Measurements from ENCODE around the gene CHI3L2.

CHI3L2 gene

DNA sequence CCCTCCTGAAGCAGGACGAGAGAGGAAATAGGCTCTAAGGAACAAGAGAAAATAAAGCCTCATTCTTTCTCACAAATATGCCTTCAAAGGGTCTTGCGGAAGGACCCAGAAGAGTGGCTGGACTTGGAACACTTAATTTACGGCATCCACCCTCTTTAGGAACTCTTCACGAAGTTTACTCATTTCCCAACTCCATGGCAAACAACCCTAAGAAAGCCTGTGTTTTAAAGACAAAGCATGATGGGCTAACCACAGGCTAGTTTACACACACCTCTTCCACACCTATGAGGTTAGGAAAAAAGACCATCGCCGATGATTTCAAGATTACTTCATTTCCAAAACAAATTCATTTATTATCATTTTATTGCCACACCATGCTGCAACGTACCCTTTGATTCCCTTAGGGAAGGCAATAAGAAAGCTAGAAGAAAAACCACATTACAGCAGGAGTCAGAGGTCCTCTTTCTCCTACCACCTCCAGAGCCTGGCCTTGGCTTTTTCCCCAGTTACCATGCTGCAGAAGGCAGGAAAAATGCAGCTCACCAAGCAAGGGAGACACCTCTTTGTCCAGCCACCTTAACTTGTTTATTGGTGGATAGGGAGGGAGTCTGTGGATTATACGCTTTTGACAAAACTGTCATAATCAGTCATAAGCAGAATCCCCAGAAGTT is 29.6 kb downstream of the CHI3L2 start:
- FAIRE-seq = no peak

DNA sequence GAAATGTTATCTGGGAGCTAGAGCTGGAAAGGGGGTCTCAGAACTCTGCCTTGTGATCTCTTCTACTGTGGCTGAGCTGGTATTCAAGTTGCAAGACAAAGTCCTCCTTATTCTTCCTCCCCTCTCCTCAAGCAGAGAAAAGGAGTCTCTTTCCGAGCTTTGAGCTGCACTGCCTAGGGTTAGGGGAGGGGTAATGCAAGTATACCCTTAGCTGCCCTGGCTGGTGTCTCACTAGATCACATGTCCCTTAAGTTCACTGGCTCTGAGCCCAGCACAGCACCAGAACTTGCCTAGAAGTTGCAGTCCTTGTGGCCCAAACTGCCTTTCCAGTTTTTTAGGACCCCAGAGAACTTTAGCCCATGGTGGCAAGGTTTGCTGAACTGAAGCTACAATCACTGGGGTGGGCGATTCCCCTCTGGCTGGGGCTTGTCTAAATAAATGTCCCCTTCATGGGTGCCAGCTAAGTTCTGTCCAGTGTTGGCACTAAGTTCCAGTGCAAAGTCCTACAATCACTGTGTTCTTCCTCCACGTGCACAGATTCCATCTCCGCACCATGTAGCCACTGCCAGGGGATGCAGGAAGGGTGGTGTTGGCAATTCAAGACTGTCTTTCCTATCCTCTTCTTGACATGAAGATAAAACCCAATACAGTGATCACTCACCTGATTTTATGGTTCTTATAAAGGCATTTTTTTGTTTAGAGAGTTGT is 40.4 kb downstream of the CHI3L2 start:
- no peak for FAIRE-seq

DNA sequence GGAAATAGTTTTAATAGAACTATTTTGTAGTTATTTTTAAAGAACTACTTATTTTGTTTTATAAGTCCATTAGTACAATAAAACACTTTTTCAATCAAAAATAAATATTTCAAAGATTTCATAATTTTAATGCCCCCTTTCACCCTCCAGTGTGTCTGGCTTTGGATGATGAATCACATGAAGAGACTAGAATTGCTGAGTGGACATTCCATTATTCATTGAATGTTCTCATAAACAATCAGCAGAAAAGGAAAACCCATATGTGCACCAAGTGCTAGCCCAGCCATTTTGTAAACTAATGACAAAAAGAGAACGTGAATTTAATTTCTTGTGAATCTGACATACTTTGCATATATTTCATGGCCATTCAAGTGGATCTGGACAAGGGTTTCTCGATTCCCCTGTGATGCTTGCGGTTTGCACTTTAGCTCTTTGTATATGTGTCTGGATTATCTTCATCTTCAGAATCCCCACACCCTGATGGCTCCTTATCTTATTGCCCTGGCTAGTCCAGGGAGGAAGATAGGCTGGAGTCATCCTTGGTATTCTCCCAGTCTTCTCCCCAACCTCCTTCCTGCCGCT is 42.4 kb downstream of the CHI3L2 start:
- no peak for FAIRE-seq

DNA sequence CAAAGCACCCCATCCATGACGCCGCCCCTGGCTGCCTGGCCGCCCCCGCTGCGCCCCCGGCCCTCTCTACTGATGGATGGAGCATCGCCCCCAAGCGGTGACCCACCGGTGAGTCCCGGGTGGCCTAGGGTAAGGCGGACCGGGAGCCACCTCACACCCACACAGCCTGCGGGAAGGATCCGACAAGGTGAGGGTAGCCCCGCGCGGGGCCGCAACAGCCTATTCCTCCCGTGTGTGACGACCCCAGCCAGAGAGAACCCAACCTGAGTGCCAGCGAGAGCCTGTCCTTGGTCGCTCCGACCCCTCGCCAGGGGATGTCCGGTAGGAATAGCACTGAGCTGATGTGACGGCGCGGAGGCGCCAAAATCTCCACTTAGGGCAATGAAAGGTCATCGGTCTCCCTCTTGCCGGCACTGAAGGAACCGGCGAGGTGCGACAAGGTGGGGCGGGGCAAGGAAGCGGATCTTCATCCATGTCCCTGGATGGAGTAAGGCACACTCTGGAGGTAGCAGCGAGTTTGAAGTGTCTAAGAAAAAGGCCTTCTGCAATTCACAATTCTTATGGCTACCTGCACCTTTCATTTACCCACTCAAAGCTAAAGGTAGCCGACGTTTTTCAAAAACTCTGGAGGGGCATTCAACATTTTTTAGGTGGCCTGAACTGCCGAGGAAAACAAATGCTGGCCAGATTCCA is 43.4 kb downstream of the CHI3L2 start:
- no peak for FAIRE-seq

DNA sequence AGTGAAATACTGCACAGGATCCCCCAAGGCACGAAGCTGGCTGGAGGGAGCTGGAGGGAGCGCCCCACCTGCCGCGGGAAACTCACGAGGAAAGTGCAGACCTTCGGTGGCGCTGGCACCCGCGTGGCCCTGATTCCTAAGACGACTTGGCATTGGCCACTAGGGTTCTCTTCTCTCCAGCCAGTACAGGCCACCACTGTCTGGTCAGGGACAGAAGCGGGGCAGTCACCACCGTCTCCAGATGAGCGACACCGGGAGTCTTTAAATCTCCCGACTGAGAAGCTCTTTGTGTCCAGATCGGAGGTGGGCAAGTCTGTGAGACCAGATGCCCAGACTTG is 43.9 kb downstream of the CHI3L2 start:
- FAIRE-seq = no peak

DNA sequence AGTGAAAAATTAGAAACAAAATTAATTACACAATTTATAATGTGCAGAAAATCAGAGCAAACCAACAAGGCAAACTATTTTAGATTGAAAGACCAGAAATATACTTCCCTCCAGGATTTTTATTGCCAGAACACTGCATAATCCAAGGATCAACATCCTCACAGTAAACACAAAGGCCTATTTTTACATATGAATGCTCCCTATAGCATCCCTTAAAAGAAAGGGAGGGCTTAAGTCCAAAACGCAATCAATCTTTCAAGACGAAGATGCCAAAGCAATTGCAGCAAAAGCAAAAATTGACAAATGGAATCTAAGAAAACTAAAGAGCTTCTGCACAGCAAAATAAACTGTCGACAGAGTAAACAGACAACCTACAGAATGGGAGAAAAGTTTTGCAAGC is 44.6 kb downstream of the CHI3L2 start:
- no peak for FAIRE-seq

DNA sequence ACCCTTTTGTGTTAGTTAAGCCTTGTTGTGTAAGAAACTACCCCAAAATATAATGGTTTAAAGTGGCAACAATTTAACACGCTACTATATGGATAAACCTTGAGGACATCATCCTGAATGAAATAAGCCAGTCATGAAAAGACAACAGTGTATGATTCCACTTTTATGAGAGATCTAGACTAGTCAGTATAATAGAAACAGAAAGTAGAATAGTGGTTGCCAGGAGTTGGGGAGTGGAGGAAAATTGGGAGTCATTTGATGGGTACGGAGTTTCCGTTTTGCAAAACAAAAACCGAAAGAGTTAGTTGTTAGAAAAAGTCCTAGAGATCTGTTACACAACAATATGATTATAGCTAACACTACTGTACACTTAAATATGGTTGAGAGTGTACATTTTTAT is 47.1 kb downstream of the CHI3L2 start:
- FAIRE-seq = no peak

DNA sequence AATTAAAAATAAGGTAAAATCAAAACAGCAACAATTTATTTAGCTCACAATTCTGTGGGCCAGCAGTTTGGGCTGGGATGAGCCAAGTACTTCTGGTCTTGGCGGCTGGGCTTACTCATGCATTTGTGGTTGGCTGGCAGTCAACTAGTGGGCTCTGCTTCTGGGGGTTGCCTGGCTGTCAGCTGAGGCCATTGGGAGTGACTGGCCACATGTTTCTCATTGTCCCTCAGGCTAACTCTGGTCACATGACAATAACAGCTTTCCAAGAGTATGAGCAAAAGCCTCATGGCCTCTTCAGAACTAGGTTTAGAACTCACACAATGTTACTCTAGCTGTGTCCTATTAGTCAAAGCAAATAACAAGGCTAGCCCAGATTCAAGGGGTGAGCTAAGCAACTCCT is 47.6 kb downstream of the CHI3L2 start:
- FAIRE-seq = no peak

DNA sequence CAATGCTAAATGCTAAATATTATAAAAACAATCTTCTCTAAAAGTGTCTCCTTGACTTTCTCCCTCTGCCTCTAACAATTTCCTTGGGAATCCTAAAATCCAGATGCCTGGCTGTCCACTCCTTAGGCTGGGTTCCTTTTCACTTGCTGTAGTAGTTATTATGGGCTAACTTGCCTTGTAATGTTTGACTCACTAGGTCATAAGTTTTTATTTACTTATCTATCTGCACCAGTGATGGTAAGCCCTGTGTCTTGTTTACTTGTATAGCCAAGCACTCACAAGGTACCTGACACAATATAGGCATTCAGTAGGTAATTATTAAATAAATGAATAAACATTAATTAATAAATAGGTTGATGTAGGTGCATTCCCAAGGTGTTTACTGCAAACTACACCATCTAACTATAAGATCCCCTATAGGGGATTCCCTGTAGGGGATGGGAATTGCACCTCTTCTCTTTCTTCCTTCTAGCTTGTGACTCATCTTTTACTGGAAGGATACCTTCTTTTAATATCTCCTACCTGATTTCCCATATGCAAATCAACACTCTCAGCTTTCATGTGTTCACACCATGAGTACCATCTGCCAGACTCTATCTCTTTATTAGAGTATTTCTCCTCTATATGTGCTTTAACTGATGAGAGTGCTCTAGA is 48.4 kb downstream of the CHI3L2 start:
- FAIRE-seq = no peak

DNA sequence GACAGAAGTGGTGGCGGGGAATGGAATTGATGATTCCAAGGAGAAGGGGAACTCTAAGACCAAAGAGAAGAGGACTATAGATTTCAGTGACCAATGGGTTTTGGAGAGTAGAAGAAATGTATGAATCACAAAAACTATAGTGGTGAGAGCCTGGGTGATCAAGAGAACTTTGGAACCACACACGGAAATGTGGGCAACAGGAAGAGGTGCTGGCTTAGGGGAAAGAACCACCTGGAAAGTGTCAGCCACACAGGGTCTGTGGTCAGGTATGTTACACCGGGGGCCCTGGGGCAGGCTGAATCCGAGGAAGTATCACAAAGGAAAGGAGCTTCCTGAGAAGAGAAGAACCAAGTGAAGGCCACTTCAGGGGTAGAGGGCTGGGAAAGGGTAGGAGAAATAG is 51.6 kb downstream of the CHI3L2 start:
- no peak for FAIRE-seq

DNA sequence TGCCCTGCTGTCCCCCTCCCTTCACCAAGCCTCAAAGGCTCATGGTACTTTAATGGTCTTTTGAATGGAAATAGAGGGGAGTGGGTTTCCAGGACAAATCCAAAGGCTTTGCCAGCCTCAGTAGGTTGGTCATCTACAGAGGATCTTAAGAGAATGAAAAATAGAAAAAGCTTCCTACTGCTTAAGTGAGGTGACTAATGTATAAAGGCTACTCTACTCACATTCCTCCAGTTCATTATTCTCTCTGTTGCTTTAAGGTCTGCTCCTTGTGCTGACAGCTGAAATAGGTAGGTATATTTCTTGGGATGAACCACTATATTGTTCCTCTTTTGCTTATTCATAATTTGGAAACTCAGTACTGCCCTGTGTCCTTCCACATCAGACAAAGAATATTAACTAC is 52.8 kb downstream of the CHI3L2 start:
- FAIRE-seq = no peak

DNA sequence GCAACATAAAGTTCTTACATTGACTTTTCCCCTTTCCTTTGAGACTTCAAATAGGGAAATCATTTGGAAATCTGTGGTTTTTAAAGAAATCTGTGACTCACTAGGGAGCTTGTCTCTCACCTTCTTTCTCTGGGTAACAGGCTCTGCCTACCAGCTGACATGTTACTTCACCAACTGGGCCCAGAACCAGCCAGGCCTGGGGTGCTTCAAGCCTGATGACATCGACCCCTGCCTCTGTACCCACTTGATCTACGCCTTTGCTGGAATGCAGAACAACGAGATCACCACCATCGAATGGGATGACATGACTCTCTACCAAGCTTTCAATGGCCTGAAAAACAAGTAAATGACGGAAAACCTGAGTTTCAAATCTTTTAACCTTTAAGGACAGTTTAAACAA is 53.9 kb downstream of the CHI3L2 start:
- no peak for FAIRE-seq

DNA sequence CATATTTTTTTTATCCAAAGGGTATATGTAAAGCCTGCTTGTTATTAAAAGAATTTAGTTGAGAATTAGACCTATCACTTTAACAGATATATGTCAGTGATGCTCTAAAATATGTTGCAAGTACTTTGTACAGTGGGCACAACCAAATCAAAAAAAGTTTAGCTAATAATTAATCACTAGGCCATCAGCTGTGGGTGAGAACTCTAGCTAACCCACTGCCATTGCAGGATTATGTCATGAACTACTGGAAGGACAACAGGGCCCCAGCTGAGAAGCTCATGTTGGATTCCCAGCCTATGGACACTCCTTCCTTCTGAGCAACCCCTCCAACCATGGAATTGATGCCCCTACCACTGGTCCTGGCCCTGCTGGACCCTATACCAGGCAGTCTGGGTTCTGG is 56.3 kb downstream of the CHI3L2 start:
- no peak for FAIRE-seq

DNA sequence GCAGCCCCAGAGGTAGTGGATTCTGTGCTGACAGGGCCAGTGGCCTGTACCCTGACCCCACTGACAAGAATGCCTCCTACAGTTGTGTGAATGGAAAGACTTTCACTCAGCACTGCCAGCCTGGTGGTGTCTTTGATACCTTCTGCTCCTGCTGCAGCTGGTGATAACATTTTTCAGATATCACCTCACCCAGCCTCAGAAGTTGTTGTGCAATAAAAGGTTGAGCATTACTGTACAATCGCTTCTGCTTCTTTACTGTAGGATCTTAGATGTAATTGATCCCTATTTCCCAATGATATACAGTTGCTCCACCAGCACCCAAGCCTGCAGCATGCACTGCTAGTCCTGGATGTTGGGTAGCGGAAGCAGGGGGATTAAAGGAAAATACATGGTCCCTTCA is 58.4 kb downstream of the CHI3L2 start:
- no peak for FAIRE-seq

DNA sequence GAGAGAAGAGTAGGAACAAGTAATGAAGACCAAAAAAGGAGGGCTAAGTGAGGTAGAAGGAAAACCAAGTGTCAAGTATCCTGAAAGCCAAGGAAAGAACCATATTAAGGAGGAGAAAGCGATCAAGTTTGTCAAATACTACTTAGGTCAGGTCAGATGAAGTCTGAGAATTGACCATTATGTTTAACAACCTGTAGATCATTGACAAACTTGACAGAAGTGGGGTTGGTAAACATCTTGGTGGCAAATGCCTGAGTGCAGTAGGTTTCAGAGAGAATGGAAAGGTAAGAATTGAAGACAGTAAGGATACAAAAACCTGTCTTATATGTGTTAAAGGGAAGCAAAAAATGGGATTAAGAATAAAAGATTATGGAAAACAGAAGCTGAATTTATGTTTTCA is 59.4 kb downstream of the CHI3L2 start:
- no peak for FAIRE-seq

DNA sequence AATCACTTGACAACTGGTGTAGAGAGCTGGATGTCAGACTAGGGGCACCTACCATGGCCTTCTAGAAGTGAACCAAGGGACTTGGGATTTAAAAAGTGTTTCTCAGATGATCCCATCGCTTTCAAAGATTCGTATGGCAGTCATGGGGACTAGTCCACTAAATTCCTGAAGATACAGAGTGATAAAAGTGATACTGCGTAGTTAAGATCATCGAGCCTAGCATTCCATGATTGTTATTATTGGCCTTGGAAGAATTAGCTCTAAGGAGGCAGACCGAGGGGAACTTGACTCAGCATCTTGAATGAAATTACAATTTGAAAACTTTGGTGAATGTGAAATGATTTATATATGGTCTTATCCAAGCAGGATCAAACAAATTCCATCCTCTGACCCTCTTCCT is 61.9 kb downstream of the CHI3L2 start:
- FAIRE-seq = no peak

DNA sequence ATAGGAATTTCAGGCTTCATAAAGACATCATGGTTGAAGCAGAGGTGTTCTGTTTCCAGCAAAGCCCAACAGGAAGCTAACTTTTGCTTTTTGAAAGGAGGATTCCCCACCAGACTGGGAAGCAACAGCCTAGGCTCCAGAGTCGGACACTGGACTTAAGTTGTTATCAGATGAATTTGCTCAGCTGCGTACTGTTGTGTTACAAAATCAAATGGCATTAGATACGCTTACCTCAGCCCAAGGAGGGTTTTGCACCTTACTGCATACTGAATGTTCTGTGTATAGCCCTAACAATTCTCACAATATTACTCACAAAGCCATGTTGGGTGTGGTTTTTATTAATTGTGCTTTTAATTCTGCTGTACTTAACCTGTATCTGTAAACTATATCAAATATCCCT is 62.6 kb downstream of the CHI3L2 start:
- FAIRE-seq = no peak

DNA sequence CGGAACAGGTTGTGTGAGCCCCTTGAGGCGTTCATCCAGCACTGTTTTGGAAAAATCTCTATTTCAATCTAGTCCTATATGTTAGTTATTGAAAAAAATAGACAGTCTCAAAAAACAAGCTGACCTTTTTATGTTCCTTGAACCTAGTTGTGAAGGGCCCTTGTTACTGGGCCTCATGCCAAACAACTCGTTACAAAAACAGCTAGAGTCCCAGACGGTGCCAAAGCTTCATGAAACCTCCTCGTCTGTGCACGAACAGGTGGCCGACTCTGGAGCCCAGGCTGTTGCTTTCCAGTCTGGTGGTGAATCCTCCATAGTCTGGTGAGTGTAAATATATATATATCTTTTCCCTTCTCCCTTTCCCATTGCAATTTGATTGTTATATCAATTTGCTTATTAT is 63.1 kb downstream of the CHI3L2 start, which contains the start of gene CHIA:
TSS of gene CHIA (plus strand) at position 222 of the 400 bp plus-strand sequence. CDS start 19,617 bp downstream, outside the sequence.
- FAIRE-seq = no peak
